ENCODE measurements around the gene CBX8. TPM values are rescaled to one million over a fixed set of nuclear protein-coding genes. Genes with fewer than 3 reads are reported as not detected.
A peak's percentile ranks its signal among the peaks of the same experiment; 100 is the strongest.

The CBX8 gene
- total and polyA plus RNA-seq, 2 of the 8 experiments (the other 6 are each of a cell fraction or from before 2014, with no cell fraction given) = 0.09 to 2.1 TPM

- Histone ChIP-seq H3K79me1 (ENCODE audit: low read depth, low read length) (no peaks in the 10 kb centered on the region), H2BK5ac (ENCODE audit: low read depth, low read length) (no peak overlapping the region), H4K91ac (replicated peaks; ENCODE audit: insufficient read length, low read length) (peak overlapping the region; percentile 35), H2BK12ac (ENCODE audit: low read depth, low read length) (peak overlapping the region; percentile 85), H2AK5ac (ENCODE audit: low read depth, low read length) (no peak overlapping the region), H3K79me2 (ENCODE audit: control insufficient read depth in 1 of 2, insufficient read depth in 2 of 2, low read length in 2 of 2) (no peaks in the 10 kb centered on the region), H3K4me2 (ENCODE audit: insufficient read depth in 1 of 2, low read depth in 2 of 2, low read length in 2 of 2) (peak overlapping the region; percentile 59 to 70), H3K23ac (ENCODE audit: insufficient read length) (no peak overlapping the region), H2BK120ac (replicated peaks; ENCODE audit: low read depth, low read length) (no peak overlapping the region), H3K4ac (replicated peaks; ENCODE audit: insufficient read length, low read depth, low read length) (peak overlapping the region; percentile 41), H3K4me3 (ENCODE audit: extremely low read depth in 1 of 4, insufficient read depth in 2 of 4, low read depth in 3 of 4, low read length in 4 of 4) (peak overlapping the region; percentile 9 to 67 (median 24); a peak in 7 of 8 replicates), H3K56ac (replicated peaks; ENCODE audit: insufficient read length, low read depth, low read length) (no peak overlapping the region), H3K23me2 (ENCODE audit: low read depth, low read length) (peaks cover 3% of the 10 kb centered on the region), H3K27me3 (replicated peaks in 1 of 4; ENCODE audit: control insufficient read depth in 3 of 4, extremely low read depth in 1 of 4, insufficient read depth in 3 of 4, low read length in 3 of 4) (peaks cover 81 to 92% (median 90%) of the 10 kb centered on the region in 4 experiments), H2BK20ac (ENCODE audit: low read length) (no peak overlapping the region), H3K27ac (ENCODE audit: low read depth, low read length) (no peak overlapping the region), H3K4me1 (replicated peaks in 1 of 4; ENCODE audit: control insufficient read depth in 3 of 4, insufficient read depth in 4 of 4, low read length in 3 of 4) (peaks cover 8 to 57% (median 38%) of the 10 kb centered on the region in 4 experiments), H4K5ac (ENCODE audit: insufficient read length, low read depth, low read length) (no peak overlapping the region), H4K8ac (ENCODE audit: extremely low read depth, insufficient read depth, low read length) (peak overlapping the region; percentile 58; the same call in 1 of the 2 replicates), H3K18ac (ENCODE audit: extremely low read depth, low read length) (peak overlapping the region; percentile 62), H3K9me3 (ENCODE audit: insufficient read depth in 2 of 2, low read depth in 1 of 2, low read length in 1 of 2) (peaks cover 0 to 4% of the 10 kb centered on the region in 2 experiments; a peak in 3 of 4 replicates), H3K14ac (ENCODE audit: insufficient read length) (no peak overlapping the region), H3K9ac (replicated peaks in 1 of 4; ENCODE audit: extremely low read depth in 1 of 4, low read depth in 3 of 4, low read length in 3 of 4) (no peak overlapping the region), H2AFZ (ENCODE audit: low read length) (no peak overlapping the region), H2BK15ac (ENCODE audit: low read length) (no peak overlapping the region; the same call in 1 of the 2 replicates), H4K20me1 (replicated peaks in 1 of 2; ENCODE audit: control insufficient read depth in 1 of 2, insufficient read depth in 2 of 2, low read length in 2 of 2) (peaks cover 13 to 21% of the 10 kb centered on the region in 2 experiments), H3K36me3 (ENCODE audit: control insufficient read depth in 2 of 4, insufficient read depth in 4 of 4, low read length in 3 of 4) (peaks cover 0 to 12% (median 0%) of the 10 kb centered on the region in 4 experiments; a peak in 1 of 8 replicates)
- DNase-seq (ENCODE audit: low read depth in 1 of 2, low spot score in 2 of 2) = peak in 1 of 2 experiments; percentile 65
- CTCF ChIA-PET (ENCODE audit: partially characterized antibody) = interaction anchor here (0.7 to 19.1 kb wide), 9 partner anchors 7 to 168 kb away, joined by 3 to 576 read pairs (median 4); partner anchors contain the start of gene CBX4
- FAIRE-seq = no peak
- TF ChIP-seq SIN3A (conservative IDR thresholded peaks at IDR 0.05 in 1 of 2, IDR thresholded peaks at IDR 0.05 in 1 of 2; ENCODE audit: low read depth in 1 of 2, low read length in 2 of 2) = peak in 1 of 2 experiments; percentile 25; a peak in 1 of 4 replicates
- TF ChIP-seq EZH2 (IDR thresholded peaks at IDR 0.05; ENCODE audit: low read depth, low read length, severe bottlenecking) = no peak
- 0 out of 2 replicates have a peak, but pooled peaks have one; percentile 0 for TF ChIP-seq CBX8 (IDR thresholded peaks at IDR 0.05; ENCODE audit: borderline replicate concordance, low read depth, low read length)
- TF ChIP-seq ATF3 (IDR thresholded peaks at IDR 0.05; ENCODE audit: insufficient read depth, low read depth, low read length) = no peak
- no peak for TF ChIP-seq PHF8 (conservative IDR thresholded peaks at IDR 0.05; ENCODE audit: low read depth, low read length)
- no peak for TF ChIP-seq E2F6 (IDR thresholded peaks at IDR 0.05)
- no peak for TF ChIP-seq SIRT6 (IDR thresholded peaks at IDR 0.05; ENCODE audit: low read length)
- WGBS, 2 experiments (ENCODE audit: extremely low coverage in 1 of 2, insufficient coverage in 1 of 2, insufficient read length in 1 of 2, insufficient replicate concordance in 2 of 2, low coverage in 1 of 2, low lambda C conversion rate in 2 of 2, missing lambda C conversion rate in 1 of 2) = 2% methylated on average over 25 of the region's 89 CpGs; no CpG with 5 or more reads in 1 of the 2 experiments
- POLR2A ChIA-PET (ENCODE audit: partially characterized antibody) = interaction anchor here (0.6 to 6.0 kb wide), 16 partner anchors 8 to 195 kb away, joined by 3 to 49 read pairs (median 6); partner anchors contain the start of genes CBX2 and CBX4
Measured at GRCh38 chr17:79797492-79798298, 818 bp upstream of the CBX8 start.

Measured in H1 (cell line).